Measurements from ENCODE around the gene KIT. TPM values are rescaled to one million over a fixed set of nuclear protein-coding genes. Genes with fewer than 3 reads are reported as not detected.

KIT gene
- total RNA-seq, 1 experiment from 2014 or later: 0.12 TPM

DNA sequence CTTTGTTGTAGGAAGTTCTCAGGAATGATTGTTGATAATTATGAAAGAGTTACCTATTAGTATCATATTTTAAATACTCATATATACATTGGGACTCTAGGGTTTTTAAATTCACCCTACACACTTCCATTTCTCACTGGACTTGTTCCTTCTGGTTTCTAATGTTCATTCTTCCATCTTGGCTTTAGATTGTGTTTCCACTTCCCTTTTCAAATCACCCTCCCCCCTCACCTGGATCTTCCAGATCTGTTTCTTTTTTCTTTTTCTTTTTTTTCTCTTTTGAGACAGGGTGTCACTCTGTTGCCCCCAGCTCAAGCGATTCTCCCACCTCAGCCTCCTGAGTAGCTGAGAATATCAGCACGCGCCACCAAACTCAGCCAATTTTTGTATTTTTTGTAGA lies 6.7 kb upstream of the KIT start:
- no peaks in the 10 kb centered on the region for H3K9me3 ChIP-seq (replicated peaks)
- H3K36me3 ChIP-seq: no peaks in the 10 kb centered on the region
- no peak overlapping the region for H3K4me3 ChIP-seq
- no peak for DNase-seq
- H3K27me3 ChIP-seq: no peaks in the 10 kb centered on the region
- no peaks in the 10 kb centered on the region for H3K4me1 ChIP-seq
- H3K27ac ChIP-seq: no peak overlapping the region

DNA sequence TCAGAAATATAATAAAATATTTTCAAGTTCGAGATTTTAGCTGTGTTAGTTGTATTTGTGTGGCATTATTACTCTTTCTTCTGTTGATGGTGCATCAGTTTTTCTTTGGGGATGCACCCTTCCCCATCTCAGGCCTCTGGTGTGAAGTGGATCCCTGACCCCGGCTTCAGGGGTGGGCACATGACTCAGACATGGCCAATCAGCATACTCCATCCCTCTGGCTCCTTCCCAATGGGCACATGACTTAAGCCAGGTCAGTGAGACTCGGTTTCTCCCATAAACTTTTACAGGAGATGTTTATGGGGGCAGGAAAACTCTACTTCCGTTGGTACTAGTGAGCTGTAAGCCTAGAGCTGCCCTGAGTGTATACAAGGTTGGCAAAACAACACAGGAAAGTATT lies 3.0 kb upstream of the KIT start:
- H3K27me3 ChIP-seq: peaks cover 18% of the 10 kb centered on the region; the same call in 1 of the 2 replicates
- no peak for DNase-seq

DNA sequence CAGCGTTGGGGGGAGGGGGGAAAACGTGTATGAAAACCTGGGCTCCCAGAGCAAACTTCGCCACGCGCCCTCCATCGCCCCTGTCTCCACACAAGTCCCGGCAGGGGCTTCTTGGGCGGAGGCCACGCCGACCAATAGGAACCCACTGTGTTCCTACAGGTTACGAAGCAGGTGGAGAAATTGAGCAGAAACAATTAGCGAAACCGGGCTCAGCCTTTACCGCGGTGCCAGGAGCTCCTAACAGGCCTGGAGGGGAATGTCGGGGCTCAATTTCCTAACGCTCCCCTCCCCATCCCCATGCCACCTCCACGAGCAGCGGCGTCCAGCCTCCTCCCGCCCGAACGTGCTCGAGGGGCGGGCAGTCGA lies 589 bp upstream of the KIT start:
- no peak for DNase-seq
- H3K9me3 ChIP-seq (replicated peaks): no peaks in the 10 kb centered on the region
- H3K4me3 ChIP-seq: no peak overlapping the region
- H3K36me3 ChIP-seq: no peaks in the 10 kb centered on the region
- H3K27ac ChIP-seq: no peak overlapping the region
- peaks cover 18% of the 10 kb centered on the region; the same call in 1 of the 2 replicates for H3K27me3 ChIP-seq
- H3K4me1 ChIP-seq: no peaks in the 10 kb centered on the region

More for the DNA sequence above, 3.0 kb upstream of the KIT start:
- H3K27ac ChIP-seq: no peak overlapping the region
- no peaks in the 10 kb centered on the region for H3K36me3 ChIP-seq
- no peak overlapping the region for H3K4me3 ChIP-seq
- H3K9me3 ChIP-seq (replicated peaks): no peaks in the 10 kb centered on the region
- no peaks in the 10 kb centered on the region for H3K4me1 ChIP-seq

DNA sequence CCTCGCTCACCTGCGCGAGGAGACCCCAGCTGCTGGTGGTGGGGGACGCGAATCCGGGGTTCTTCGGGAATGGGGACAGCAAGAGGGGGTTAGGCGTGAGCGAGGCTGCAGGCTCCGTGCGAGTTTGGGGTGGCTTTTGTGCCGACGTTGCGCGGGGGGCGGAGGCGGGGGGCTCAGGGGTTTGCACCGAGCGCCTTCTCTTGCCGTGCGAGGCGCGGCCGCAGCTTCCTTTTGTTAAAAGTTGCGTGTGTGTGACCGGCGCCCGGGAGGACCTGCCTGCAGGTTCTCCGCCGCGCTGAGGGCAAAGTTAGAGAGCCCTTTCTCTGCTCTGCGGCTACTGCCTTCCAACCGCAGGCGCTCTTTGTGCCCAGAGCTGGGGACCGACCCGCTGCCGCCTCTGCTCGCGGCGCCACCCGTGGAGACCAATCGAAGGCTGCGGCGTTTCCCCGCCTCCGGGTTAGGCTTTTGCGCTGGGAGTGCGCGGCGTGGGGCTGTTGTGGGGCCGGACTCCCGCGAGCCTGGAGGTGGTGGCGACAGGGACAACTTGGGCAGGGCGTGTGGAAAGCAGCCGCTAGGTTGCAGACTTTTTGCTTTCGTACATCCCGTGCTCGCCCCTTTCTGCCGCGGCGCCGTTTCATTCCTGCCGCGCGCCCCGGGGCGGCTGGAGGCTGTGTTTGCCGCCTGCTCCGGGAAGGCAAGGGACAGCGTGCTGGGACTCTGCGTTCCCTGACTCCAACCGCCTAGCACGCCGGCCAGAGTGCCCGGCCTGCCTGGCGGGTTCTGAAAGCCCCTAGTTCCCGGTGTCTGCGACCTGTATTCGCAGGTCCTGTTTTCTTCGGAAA lies 716 bp downstream of the KIT start:
- peak; percentile 27 to 60 for DNase-seq
- Histone ChIP-seq H3K9me3 (replicated peaks) (no peaks in the 10 kb centered on the region), H3K27me3 (peaks cover 18% of the 10 kb centered on the region; the same call in 1 of the 2 replicates), H3K4me1 (no peaks in the 10 kb centered on the region), H3K4me3 (peak overlapping the region; percentile 38), H3K27ac (no peak overlapping the region), H3K36me3 (no peaks in the 10 kb centered on the region)

DNA sequence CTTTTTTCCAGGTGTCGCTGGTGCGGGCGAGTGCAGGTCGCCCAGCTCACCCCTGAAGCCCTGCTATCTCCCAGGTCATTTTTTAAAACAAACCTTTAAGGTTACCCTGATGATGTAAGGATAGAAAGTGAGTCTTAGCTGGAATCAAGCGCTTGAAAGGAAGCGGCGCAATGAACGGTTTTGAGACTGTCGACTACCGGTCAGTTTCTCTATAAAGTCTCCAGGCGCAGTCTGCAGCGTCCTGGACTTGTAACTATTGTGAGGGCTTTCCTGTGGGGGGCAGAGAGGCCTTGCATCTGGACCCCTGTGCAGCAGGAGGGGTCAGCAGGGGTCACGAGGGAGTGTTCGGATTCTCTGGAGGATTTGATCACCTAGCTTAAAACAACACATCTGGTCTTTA lies 1.6 kb downstream of the KIT start:
- no peak overlapping the region for H3K27ac ChIP-seq
- H3K27me3 ChIP-seq: peaks cover 18% of the 10 kb centered on the region; the same call in 1 of the 2 replicates
- no peaks in the 10 kb centered on the region for H3K9me3 ChIP-seq (replicated peaks)
- no peak overlapping the region for H3K4me3 ChIP-seq
- no peaks in the 10 kb centered on the region for H3K4me1 ChIP-seq
- no peak for DNase-seq
- no peaks in the 10 kb centered on the region for H3K36me3 ChIP-seq

DNA sequence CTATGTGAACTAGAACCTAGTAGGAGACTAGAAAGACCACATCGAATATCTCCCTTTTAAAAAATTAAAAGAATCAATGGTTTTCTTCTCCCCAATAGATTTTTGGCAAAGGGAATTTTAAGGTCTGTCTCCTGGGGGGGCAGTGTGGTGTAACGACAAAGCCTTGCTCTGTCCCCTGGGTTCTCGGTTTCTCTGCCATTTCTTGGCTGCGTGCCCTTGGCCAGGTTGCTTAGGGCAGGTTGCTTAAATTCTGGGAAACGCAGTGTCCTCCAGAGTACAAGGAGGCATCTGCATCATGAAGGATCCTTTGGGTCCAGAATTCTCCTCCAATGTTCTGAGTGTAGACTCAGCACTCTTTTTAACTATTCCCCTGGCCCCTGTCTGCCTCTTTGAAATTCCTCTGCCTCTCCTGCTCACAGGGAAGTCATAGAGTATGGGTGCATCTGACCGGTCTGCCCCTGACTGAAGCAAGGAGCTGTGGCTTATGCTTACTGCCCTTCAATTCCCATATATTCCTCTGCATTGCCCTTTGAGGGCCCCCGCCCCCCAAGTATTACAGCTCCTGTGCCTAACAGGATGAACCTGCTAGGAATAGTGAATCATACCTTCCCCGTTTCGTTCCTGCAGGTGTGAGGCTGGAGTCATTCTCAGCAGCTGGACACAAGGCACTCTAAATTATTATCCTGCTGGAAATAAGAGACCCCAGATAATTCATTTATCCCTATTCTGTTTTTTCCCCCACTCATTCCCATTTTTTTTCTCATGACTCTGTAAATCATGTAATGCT lies 2.2 kb downstream of the KIT start:
- Histone ChIP-seq H3K4me3 (no peak overlapping the region), H3K4me1 (no peaks in the 10 kb centered on the region), H3K27ac (no peak overlapping the region), H3K9me3 (replicated peaks) (no peaks in the 10 kb centered on the region), H3K27me3 (peaks cover 18% of the 10 kb centered on the region; the same call in 1 of the 2 replicates), H3K36me3 (no peaks in the 10 kb centered on the region)
- DNase-seq: no peak

DNA sequence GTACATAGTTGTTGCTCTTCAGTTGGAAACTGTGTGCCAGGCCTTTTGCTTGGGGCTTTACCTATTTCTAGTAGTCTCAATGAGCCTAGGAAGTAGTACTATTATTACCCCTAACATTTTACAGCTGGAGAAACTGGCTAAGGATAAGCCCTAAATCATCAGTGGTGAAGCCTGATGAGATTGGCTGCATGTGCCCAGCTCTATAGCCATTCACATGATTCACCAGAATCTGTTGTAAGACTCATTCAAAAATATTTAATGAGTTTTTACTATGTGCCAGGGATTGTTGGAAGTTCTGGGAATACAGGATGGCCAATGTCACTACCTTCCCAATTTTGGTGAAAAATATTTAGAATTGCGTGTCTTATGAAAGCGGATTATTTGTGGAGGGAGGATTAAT lies 2.8 kb downstream of the KIT start:
- no peaks in the 10 kb centered on the region for H3K36me3 ChIP-seq
- no peak overlapping the region for H3K27ac ChIP-seq
- H3K27me3 ChIP-seq: peaks cover 18% of the 10 kb centered on the region; the same call in 1 of the 2 replicates

DNA sequence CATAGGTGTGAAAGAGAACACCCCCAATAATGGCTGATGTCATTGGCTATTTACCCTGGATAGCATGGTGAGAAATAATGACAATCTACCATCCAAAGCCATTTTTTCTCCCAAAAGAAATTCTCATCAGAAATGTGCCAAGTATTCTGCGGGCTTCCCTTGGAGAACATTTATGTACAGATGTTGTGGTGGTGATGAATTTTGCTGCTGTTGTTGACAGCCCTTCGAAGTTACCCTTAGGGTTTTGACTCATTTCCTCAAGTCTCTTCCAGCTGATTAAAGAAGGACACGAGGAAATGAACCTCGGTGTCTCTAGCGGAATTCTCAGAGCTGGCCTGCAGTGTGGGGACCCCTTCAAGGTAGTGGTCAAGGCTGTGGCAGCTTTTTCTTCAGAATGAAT lies 3.4 kb downstream of the KIT start:
- Histone ChIP-seq H3K4me1 (no peaks in the 10 kb centered on the region), H3K9me3 (replicated peaks) (no peaks in the 10 kb centered on the region), H3K27ac (no peak overlapping the region), H3K36me3 (no peaks in the 10 kb centered on the region), H3K27me3 (peaks cover 22% of the 10 kb centered on the region; the same call in 1 of the 2 replicates), H3K4me3 (no peak overlapping the region)
- DNase-seq: no peak

More for the DNA sequence above, 2.8 kb downstream of the KIT start:
- no peak for DNase-seq
- Histone ChIP-seq H3K9me3 (replicated peaks) (no peaks in the 10 kb centered on the region), H3K4me1 (no peaks in the 10 kb centered on the region), H3K4me3 (no peak overlapping the region)

DNA sequence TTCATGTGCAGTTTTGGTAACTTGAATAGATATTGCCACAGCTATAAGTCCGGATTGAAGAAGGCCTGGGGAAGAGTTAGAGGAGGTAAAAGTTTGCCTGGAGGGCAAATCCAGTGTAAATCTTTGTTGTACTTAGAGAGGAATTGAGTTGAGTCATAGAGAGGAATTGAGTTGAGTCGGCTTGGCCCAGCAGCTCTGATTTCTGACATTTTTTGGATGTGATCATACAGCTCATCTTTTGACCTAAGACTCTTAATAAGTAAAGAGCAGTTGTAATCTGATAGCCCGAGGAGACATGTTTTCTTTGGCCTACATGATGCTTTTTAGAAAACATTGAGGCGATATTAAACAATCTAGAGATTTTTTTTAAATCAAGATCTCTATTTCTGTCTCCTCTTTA lies 3.9 kb downstream of the KIT start:
- H3K9me3 ChIP-seq (replicated peaks): no peaks in the 10 kb centered on the region
- H3K36me3 ChIP-seq: no peaks in the 10 kb centered on the region
- H3K4me1 ChIP-seq: no peaks in the 10 kb centered on the region
- no peak for DNase-seq
- H3K27me3 ChIP-seq: peaks cover 22% of the 10 kb centered on the region; the same call in 1 of the 2 replicates
- H3K27ac ChIP-seq: no peak overlapping the region
- H3K4me3 ChIP-seq: no peak overlapping the region

DNA sequence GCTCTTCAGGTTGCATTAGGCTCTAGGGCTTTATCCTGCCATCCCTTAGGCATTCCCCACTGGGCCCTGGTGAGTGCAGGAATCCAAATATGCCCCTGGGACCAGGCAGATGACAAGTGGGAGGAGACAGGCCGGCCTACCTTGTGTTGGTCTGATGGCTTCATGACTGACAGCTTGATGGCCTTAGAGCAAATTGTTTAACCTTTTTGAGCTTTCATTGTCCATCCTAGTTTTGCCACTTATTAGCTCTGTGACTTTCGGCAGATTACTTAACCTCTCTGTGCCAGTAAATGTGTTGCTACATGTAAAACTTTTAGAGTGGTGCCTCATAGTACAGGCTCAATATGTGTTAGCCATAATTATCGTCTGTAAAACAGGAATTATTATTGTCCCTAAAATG lies 4.4 kb downstream of the KIT start:
- Histone ChIP-seq H3K4me1 (no peaks in the 10 kb centered on the region), H3K27ac (no peak overlapping the region), H3K4me3 (no peak overlapping the region), H3K27me3 (peaks cover 22% of the 10 kb centered on the region; the same call in 1 of the 2 replicates), H3K9me3 (replicated peaks) (no peaks in the 10 kb centered on the region), H3K36me3 (no peaks in the 10 kb centered on the region)
- DNase-seq: no peak

DNA sequence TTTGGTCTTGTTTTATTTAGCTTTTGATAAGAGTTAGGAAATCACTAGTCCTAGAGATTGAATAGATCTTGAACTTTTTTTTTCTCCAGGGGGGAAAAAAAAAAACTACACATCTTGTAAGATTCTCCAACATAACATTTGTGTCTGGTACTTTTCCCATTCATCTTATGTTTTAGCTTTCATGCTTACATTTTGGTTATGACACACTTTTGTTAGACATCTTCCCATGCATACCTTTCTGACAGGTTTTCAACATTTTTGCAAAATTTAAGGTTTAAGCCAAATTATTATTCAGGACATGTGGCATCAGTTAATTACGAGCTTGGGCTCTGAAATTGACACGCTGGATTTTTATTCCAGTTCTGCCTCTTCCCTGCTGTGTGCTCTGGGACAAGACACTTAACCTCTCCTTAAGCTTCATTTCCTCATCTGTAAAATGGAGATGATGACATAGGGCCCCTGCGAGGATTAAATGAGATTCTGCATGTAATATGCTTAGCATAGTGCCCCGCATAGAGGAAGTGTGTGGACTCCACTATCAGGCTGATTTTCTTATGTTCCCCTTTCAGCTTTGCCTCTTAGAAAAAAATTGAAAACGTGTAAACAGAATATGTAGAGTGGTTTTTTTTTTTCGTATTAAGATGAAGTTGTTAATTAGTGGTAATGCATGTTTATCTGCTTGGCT lies 5.3 kb downstream of the KIT start:
- no peak for DNase-seq
- Histone ChIP-seq H3K36me3 (no peaks in the 10 kb centered on the region), H3K9me3 (replicated peaks) (no peaks in the 10 kb centered on the region), H3K27me3 (peaks cover 20% of the 10 kb centered on the region; the same call in 1 of the 2 replicates), H3K4me3 (no peak overlapping the region), H3K27ac (no peak overlapping the region), H3K4me1 (no peaks in the 10 kb centered on the region)

DNA sequence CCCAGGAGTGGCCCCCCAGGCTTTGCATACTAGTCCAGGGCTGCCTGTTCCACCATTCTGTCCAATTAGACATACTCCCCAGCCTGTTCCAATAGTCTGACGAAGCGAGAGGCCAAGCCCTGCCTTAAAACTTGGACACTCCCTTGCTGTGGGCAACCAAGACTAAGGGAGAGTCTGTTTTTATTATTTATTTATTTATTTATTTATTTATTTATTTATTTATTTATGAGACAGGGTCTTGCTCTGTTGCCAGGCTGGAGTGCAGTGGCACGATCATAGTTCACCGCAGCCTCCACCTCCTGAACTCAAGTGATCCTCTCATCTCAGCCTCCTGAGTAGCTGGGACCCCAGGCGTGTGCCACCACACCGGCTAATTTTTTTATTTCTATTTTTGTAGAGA lies 6.6 kb downstream of the KIT start:
- H3K4me3 ChIP-seq: no peak overlapping the region
- H3K36me3 ChIP-seq: no peaks in the 10 kb centered on the region

DNA sequence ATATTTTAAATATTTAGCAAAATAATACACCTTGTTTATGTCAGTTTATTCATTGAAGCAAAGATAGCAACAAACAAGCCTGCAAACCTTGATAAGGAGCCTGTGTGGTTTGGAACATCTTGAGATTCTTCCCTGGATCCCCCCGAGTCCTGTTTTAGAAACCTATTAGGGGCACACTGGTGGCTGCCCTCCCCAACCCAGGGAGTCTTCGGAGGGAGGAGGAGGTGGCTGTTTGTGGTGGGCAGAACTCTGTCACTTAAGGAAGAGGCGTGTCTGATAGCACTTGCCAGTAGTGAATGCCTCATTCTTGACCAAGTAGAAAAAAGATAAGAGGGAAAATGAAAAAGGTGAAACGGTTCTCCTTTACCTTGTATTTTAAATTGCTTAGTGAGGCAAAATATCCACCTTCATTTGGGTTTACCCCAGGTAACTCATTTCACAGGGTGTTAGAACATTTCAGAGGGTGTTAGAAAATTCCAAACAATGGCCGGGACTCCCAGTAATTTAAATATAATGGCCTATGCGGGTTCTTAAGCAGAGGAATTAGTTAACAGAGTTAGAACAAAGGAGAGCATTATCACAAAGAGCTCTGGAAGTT lies 10.4 kb downstream of the KIT start:
- Histone ChIP-seq H3K36me3 (no peaks in the 10 kb centered on the region), H3K9me3 (replicated peaks) (no peaks in the 10 kb centered on the region), H3K27me3 (peaks cover 10% of the 10 kb centered on the region; the same call in 1 of the 2 replicates), H3K4me1 (no peaks in the 10 kb centered on the region), H3K4me3 (no peak overlapping the region), H3K27ac (no peak overlapping the region)
- no peak for DNase-seq

More for the DNA sequence above, 6.6 kb downstream of the KIT start:
- Histone ChIP-seq H3K27me3 (peaks cover 12% of the 10 kb centered on the region; the same call in 1 of the 2 replicates), H3K9me3 (replicated peaks) (no peaks in the 10 kb centered on the region), H3K27ac (no peak overlapping the region), H3K4me1 (no peaks in the 10 kb centered on the region)
- DNase-seq: no peak

DNA sequence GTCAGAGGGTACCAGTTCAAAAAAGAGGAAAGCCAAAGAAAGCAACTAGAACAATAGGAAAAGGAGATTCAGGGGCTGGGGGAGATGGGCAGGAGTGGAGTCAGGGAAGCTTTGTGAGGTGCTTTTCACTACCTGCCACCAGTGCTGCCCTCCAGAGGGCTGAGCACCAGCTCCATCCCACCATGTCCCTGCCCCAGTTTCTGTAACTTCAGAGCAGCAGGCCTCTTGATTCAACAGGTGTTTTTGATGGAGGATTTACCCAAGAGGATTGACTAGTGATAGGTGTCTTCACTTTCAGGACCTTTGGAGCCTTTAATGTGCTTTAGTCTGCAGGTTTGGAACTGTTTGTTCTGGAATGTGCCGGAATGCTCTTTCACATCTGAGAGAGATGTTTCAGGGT lies 12.1 kb downstream of the KIT start:
- no peak overlapping the region for H3K4me3 ChIP-seq

More for the DNA sequence above, 12.1 kb downstream of the KIT start:
- H3K27ac ChIP-seq: no peak overlapping the region
- no peaks in the 10 kb centered on the region for H3K36me3 ChIP-seq
- no peaks in the 10 kb centered on the region for H3K9me3 ChIP-seq (replicated peaks)
- no peaks in the 10 kb centered on the region for H3K4me1 ChIP-seq
- H3K27me3 ChIP-seq: peaks cover 10% of the 10 kb centered on the region; the same call in 1 of the 2 replicates
- DNase-seq: no peak
